MCF 10A (cell line): Measurements from ENCODE around the gene CALHM5. TPM values are rescaled to one million over a fixed set of nuclear protein-coding genes. Genes with fewer than 3 reads are reported as not detected.

Experiments used
- BruUV-seq: library from RNA; stranded (reverse); fragments of 400-500 nt; replicated peaks from 2 replicates; lab custom pipeline; 2021; lab: Mats Ljungman, UMichigan
- CTCF ChIA-PET: fragments of 300-600 bp; sonication (Branson Sonifier 250); formaldehyde crosslinking; extraction: SDS; loops from one replicate; lab custom pipeline; 2021; ENCODE audit warnings: antibody characterized with exemption, inconsistent platforms; lab: Yijun Ruan, JAX
- POLR2A ChIA-PET: fragments of 300-600, 350-650 bp; sonication (Branson Sonifier 250); formaldehyde crosslinking; extraction: SDS; loops from one replicate; lab custom pipeline; 2020; ENCODE audit warnings: antibody characterized with exemption, inconsistent platforms; lab: Yijun Ruan, JAX
- DNase-seq: peaks from one replicate; pipeline ENCODE4 v3.0.0-alpha.2; 2018; ENCODE audit not compliant: unreplicated experiment
- H3K27ac Mint-ChIP-seq: one replicate; pipeline ENCODE4 v1.8.0; 2022; ENCODE audit warnings: mild to moderate bottlenecking, low read depth, mixed read lengths; ENCODE audit not compliant: unreplicated experiment
- H3K27me3 Mint-ChIP-seq: one replicate; pipeline ENCODE4 v1.8.0; 2022; ENCODE audit warnings: mixed read lengths; ENCODE audit not compliant: insufficient read depth, unreplicated experiment
- H3K36me3 Mint-ChIP-seq: one replicate; pipeline ENCODE4 v1.8.0; 2022; ENCODE audit warnings: mild to moderate bottlenecking, moderate library complexity, mixed read lengths; ENCODE audit not compliant: insufficient read depth, unreplicated experiment
- H3K4me1 Mint-ChIP-seq: one replicate; pipeline ENCODE4 v1.8.0; 2022; ENCODE audit warnings: mixed read lengths; ENCODE audit not compliant: insufficient read depth, unreplicated experiment
- H3K4me3 Mint-ChIP-seq: one replicate; pipeline ENCODE4 v1.8.0; 2022; ENCODE audit warnings: mild to moderate bottlenecking, moderate library complexity, mixed read lengths; ENCODE audit not compliant: unreplicated experiment
- H3K9me3 Mint-ChIP-seq: one replicate; pipeline ENCODE4 v1.8.0; 2022; ENCODE audit warnings: mixed read lengths; ENCODE audit not compliant: unreplicated experiment
- CTCF ChIP-seq: fragments of 200-600 bp; IDR thresholded peaks from one replicate; pipeline ENCODE4 v1.8.0; 2022; ENCODE audit warnings: antibody characterized with exemption, mild to moderate bottlenecking; ENCODE audit not compliant: unreplicated experiment
- intact Hi-C: fragments of 100-400 bp; cut with micrococcal nuclease; formaldehyde crosslinking; loops from 2 replicates; pipeline ENCODE4 v1.14.1; 2022
- total RNA-seq: library from RNA; stranded (reverse); gene quantifications from 2 replicates; pipeline ENCODE4 v1.2.3, GENCODE V29; 2022

CALHM5 gene
- total RNA-seq, 1 experiment from 2014 or later: not detected

DNA sequence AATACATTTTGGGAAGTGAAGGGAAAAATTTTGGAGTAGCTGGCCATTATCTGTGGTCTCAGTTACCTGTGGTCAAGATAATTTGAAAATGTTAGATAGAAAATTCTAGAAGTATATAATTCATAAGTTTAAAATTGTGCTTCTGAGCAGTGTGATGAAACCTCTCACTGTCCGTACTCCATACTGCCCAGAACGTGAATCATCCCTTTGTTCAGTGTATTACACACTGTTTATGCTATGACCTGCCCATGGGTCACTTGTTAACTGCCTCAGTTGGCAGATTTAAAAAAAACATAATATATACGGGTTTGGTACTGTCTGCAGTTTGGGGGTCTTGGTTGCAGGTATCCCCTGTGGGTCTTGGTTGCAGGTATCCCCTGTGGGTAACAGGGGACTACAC is 4.1 kb upstream of the CALHM5 start:
- H3K27ac Mint-ChIP-seq: no peak overlapping the region
- H3K9me3 Mint-ChIP-seq: peaks cover 2% of the 10 kb centered on the region
- intact Hi-C loops: no loop called here
- ChIA-PET CTCF (interaction anchor here (1.0 to 1.1 kb wide), 3 partner anchors 8 to 189 kb away, joined by 3 to 4 read pairs (median 4); no protein-coding TSS in a partner anchor), POLR2A (interaction anchor here (0.6 to 1.3 kb wide), 3 partner anchors 15 to 602 kb away, joined by 3 to 4 read pairs (median 3); partner anchors contain the start of gene TSPYL1)
- H3K27me3 Mint-ChIP-seq: no peaks in the 10 kb centered on the region
- TF ChIP-seq CTCF: no peak
- no peaks in the 10 kb centered on the region for H3K4me1 Mint-ChIP-seq
- BruUV-seq: no TSS peak
- H3K4me3 Mint-ChIP-seq: no peak overlapping the region
- peak; percentile 35 for DNase-seq
- no peaks in the 10 kb centered on the region for H3K36me3 Mint-ChIP-seq

- no TSS peak for BruUV-seq
- CTCF ChIA-PET: no interaction called here
These were observed 2.9 kb upstream of the CALHM5 start for GRCh38 chr6:116508527-116508926.

DNA sequence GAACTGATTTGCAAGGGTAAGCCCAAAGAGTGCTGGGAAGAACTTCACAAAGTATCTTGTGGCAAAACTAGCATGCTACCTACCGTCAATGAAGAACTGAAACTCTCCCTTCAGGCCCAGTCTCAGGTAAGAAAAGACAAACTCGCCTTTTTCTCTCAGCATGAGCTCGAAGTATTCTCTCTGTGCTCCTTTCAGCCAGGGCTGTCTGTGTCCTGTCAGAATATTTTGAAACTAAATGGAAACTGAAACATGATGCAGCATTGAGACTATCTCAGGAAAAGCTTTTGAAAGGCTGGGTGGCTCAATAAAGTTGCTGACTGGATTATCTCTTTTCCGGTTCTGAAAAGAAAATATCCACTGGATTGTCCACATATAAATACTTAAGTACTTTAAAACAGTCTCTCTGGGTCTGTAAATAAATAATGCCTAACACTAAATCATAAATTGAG is 696 bp downstream of the CALHM5 start:
- no peak for TF ChIP-seq CTCF
- no peak for DNase-seq
- ChIA-PET CTCF (interaction anchor here (0.5 to 3.4 kb wide), 27 partner anchors 10 to 1445 kb away, joined by 3 to 14 read pairs (median 4); partner anchors contain the start of gene CALHM4), POLR2A (interaction anchor here (0.5 to 2.2 kb wide), 8 partner anchors 10 to 374 kb away, joined by 3 to 6 read pairs (median 4); partner anchors contain the start of genes RWDD1 and TSPYL4)
- Mint-ChIP-seq H3K36me3 (no peaks in the 10 kb centered on the region), H3K4me3 (no peak overlapping the region), H3K9me3 (no peaks in the 10 kb centered on the region), H3K27me3 (no peaks in the 10 kb centered on the region), H3K4me1 (peaks cover 6% of the 10 kb centered on the region), H3K27ac (no peak overlapping the region)
- intact Hi-C loops: loop anchor here (5.0 kb wide), 1 partner anchor 225 kb away; no protein-coding TSS in a partner anchor
- BruUV-seq: no TSS peak

More at GRCh38 chr6:116508527-116508926, 2.9 kb upstream of the CALHM5 start:
- Mint-ChIP-seq H3K9me3 (no peaks in the 10 kb centered on the region), H3K4me3 (no peak overlapping the region), H3K27me3 (no peaks in the 10 kb centered on the region), H3K27ac (no peak overlapping the region), H3K36me3 (no peaks in the 10 kb centered on the region), H3K4me1 (peaks cover 4% of the 10 kb centered on the region)
- POLR2A ChIA-PET: no interaction called here
- intact Hi-C loops: no loop called here
- TF ChIP-seq CTCF: no peak
- DNase-seq: no peak

GRCh38 chr6:116512734-116513133 is 1.3 kb downstream of the CALHM5 start:
- ChIA-PET CTCF (interaction anchor here (0.6 to 3.6 kb wide), 17 partner anchors 10 to 242 kb away, joined by 3 to 24 read pairs (median 4); partner anchors contain the start of gene CALHM4), POLR2A (interaction anchor here (0.5 to 2.3 kb wide), 5 partner anchors 10 to 375 kb away, joined by 3 to 14 read pairs (median 5); partner anchors contain the start of gene TSPYL1)
- Mint-ChIP-seq H3K9me3 (no peaks in the 10 kb centered on the region), H3K27me3 (no peaks in the 10 kb centered on the region), H3K4me1 (peaks cover 6% of the 10 kb centered on the region), H3K4me3 (no peak overlapping the region), H3K36me3 (no peaks in the 10 kb centered on the region), H3K27ac (no peak overlapping the region)
- BruUV-seq: no TSS peak
- intact Hi-C loops: loop anchor here (5.0 kb wide), 1 partner anchor 225 kb away; no protein-coding TSS in a partner anchor
- TF ChIP-seq CTCF: no peak
- no peak for DNase-seq
